ENCODE measurements around the gene MPPED1.

The MPPED1 gene

DNA sequence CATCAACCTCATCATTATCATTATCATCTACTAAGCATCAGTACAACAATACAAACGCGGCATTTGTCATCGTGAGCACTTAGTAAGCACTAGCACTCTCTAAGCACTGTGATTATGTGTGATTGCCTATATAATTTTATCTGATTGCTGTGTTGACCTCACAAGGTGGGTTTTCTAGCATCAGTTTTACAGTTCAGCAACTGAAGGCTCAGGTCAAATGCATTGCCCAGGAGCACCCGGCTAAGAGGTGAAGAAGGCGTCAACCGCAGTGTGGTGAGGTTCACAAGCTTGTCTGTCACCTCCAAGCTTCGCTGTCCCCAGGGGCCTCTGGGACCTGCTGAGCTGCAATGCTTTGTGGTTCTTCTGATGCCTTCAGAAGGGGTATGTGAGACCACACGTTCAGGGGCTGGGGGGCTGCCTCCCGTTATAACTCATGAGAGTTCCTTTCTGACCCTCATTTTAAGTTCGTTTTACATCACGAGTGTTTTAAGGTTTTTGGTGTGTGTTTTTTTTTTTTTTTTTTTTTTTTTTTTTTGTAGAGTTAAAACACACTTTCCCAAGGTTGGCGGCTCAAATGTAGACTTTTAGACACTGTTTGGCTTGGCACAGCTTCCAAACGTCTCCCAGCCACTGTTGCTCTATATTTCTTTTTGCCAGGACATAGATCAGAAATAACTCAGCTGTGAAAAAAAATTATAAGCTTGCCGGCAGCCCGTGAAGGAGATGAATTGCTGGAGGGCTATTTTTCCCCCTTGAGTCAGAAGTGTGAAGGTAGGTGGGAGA is 34.9 kb upstream of the MPPED1 start:
- TF ChIP-seq, protein P1, sequence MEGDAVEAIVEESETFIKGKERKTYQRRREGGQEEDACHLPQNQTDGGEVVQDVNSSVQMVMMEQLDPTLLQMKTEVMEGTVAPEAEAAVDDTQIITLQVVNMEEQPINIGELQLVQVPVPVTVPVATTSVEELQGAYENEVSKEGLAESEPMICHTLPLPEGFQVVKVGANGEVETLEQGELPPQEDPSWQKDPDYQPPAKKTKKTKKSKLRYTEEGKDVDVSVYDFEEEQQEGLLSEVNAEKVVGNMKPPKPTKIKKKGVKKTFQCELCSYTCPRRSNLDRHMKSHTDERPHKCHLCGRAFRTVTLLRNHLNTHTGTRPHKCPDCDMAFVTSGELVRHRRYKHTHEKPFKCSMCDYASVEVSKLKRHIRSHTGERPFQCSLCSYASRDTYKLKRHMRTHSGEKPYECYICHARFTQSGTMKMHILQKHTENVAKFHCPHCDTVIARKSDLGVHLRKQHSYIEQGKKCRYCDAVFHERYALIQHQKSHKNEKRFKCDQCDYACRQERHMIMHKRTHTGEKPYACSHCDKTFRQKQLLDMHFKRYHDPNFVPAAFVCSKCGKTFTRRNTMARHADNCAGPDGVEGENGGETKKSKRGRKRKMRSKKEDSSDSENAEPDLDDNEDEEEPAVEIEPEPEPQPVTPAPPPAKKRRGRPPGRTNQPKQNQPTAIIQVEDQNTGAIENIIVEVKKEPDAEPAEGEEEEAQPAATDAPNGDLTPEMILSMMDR (IDR thresholded peaks at IDR 0.05) = no peak

DNA sequence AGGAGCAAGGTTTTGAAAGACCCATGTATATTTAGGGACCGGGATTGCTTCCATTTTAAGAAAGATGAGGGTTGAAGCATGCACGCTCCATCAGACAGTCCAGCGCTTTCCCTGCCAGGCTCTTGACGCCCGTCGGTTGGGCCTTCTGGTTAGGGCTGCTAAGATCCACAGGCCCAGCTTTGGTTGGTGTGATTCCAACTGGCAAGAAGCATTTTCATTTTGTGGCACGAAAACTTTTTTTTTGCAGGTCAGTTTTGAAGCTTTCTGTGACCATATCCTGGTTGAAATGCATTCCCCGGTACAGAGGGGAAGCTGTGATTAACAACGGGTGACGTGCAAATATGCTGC is 34.3 kb upstream of the MPPED1 start:
- TF ChIP-seq, protein P1 (IDR thresholded peaks at IDR 0.05) = no peak

DNA sequence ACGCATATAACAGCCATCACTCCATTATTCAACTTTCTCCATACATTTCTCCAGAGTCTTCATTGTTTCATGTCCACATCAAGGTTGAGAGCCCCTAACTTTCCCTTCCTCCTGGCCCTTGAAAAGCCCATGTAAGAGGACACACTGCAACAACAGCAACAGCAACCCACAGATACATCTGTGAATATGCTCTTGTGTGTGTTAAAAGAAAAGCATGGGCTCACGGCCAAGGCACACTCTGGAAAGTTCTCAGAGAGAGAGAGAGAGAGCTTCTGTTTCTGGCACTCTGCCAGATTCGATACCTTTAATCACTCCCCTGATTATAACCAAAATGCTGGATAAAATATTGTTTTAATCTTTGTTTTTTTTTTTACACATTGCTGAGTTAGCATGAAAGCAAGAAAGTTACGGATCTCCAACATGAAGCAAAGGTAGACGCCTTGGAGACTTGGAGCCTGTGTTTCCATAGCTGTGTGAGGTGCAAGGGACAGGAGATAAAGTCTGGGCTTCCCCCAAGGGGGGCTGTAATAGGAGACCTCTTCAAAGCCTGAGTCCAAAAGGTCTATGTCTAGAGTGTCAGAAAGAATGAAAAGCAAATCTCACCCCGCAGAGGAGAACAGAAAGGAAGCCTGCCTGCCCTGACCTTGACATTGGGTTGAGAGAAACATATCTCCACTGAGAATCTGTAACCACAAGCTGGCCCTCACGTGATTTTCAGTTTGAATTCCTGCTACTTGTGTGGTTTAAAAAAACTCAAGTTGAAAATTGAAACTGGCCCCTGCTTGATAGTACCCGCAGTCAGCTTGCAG is 33.7 kb upstream of the MPPED1 start:
- TF ChIP-seq, protein P1 (IDR thresholded peaks at IDR 0.05) = no peak

DNA sequence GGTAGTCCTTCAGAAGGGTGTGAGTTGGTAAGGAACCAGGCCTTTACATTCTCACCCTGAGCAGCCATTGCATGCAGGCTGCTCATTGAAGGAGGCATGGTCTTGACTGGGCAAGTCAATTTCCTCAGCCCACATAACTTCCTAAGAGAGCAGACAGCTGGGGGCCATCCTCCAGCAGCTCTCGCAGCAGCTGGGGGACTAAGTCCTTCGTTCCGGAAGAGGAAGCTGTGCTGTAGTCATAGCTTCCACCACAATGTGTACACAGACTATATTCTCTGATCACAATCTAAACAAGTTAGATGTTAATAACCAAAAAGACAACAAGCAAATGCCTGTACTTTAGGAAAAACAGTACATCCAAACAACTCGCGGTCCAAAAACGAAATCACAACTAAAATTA is 30.1 kb upstream of the MPPED1 start:
- TF ChIP-seq, protein P1 (IDR thresholded peaks at IDR 0.05) = no peak

DNA sequence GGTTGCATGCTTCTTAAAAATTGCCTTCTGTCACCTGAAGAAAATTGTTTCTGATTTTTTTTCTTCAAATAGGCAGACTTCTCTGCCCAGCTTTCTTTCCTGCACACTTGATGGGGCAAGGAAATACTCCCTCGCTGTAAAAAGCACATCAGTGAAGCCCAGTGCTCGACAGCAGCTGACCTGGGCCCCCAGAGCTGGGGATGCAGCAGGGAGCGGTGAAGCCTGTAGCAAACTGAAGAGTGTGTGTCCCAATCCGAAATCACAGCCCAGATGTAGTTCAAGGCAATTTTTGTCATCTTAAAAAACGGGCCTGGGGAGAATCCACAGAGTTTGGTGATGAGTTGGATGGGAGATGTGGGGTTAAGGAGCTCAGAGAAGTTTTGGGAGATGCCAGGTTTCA is 27.0 kb upstream of the MPPED1 start:
- TF ChIP-seq, protein P1 (IDR thresholded peaks at IDR 0.05) = no peak

DNA sequence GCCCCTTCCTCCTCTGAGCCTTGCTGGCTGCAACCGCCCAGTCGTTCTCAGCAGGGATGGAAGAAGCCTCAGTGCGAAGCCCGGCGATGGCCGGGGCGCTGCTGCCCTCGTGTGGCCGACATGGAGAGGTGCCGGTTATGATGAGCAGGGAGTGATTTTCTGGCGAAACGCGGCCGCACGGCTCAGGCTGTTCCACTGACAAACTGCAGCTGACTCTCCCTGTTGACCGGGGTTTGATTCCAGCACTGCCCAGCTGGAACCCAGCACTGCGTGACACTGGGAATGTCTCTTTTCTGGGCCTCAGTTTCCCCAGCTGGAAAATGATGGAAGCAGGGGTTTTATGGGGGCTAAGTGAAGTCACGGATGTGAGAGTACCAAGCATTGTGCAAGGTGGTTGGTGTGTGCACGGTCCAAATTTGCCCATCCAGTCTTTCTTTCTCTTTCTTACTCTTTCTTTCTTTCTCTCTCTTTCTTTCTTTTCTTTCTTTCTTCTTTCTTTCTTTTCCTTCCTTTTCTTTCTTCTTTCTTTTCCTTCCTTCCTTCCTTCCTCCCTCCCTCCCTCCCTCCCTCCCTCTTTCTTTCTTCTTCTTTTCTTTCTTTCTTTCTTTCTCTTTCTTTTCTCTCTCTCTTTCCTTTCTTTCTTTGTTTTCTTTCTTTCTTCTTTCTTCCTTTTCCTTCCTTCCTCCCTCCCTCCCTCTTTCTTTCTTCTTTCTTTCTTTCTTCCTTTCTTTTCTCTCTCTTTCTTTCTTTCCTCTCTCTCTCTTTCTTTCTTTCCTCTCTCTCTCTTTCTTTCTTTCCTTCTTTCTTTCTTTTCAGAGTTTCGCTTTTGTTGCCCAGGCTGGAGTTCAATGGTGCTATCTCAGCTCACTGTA is 25.8 kb upstream of the MPPED1 start:
- TF ChIP-seq, protein P1 (IDR thresholded peaks at IDR 0.05) = peak; percentile 84

DNA sequence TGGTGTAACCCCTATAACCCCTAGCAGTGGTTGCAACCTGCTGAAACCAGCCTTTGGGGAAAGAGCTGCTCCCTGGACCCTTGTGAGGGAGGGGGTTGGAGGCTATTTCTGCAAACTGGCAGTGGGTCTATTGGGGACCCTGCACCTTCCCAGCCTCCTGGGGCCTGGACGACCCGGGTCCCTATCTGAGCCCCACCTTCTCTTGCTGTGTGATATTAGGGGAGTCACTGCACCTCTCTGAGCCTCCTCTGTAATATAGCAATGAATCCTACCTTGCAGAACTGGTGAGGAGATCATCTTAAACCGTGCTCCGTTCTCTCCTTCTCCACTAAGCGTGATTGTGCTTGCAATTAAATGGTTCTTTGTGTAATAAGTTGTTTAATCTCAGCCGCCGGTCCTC is 24.0 kb upstream of the MPPED1 start:
- TF ChIP-seq, protein P1 (IDR thresholded peaks at IDR 0.05) = no peak

Data from LNCAP (cell line).